ENCODE measurements around the gene CASP14.
"Not testable (repeated sequence)": the region's sequence is repeated elsewhere in the genome, so short reads cannot be mapped to it uniquely, and the experiment has no call there.

The CASP14 gene

GRCh38 chr19:15072930-15073647 lies 23.8 kb downstream of the CASP14 start:
- FAIRE-seq = no peak

GRCh38 chr19:15074371-15074770 lies 25.1 kb downstream of the CASP14 start:
- FAIRE-seq = no peak

GRCh38 chr19:15075806-15076205 lies 26.5 kb downstream of the CASP14 start:
- no peak for FAIRE-seq

- not testable (repeated sequence) for FAIRE-seq
These were observed 30.7 kb downstream of the CASP14 start for GRCh38 chr19:15080002-15080401.

- no peak for FAIRE-seq
These were observed 32.6 kb downstream of the CASP14 start, which contains the start of gene OR1I1 for GRCh38 chr19:15081911-15082310. OR1I1 (plus strand) TSS chr19:15082211; CDS start chr19:15087066, 4,855 bp downstream.

GRCh38 chr19:15087182-15087581 lies 37.9 kb downstream of the CASP14 start:
- no peak for FAIRE-seq

GRCh38 chr19:15091918-15092753 lies 42.9 kb downstream of the CASP14 start:
- peak; percentile 62 for FAIRE-seq

GRCh38 chr19:15093001-15093400 lies 43.7 kb downstream of the CASP14 start:
- FAIRE-seq = no peak

GRCh38 chr19:15096223-15096622 lies 46.9 kb downstream of the CASP14 start:
- FAIRE-seq = no peak

- FAIRE-seq = not testable (repeated sequence)
These were observed 48.7 kb downstream of the CASP14 start for GRCh38 chr19:15097980-15098379.

GRCh38 chr19:15098460-15098859 lies 49.2 kb downstream of the CASP14 start:
- no peak for FAIRE-seq

- FAIRE-seq = no peak
These were observed 49.8 kb downstream of the CASP14 start for GRCh38 chr19:15099017-15099582.

- no peak for FAIRE-seq
These were observed 52.3 kb downstream of the CASP14 start for GRCh38 chr19:15101479-15102082.

GRCh38 chr19:15104003-15104402 lies 54.7 kb downstream of the CASP14 start:
- no peak for FAIRE-seq

GRCh38 chr19:15104411-15104810 lies 55.1 kb downstream of the CASP14 start:
- no peak for FAIRE-seq

- no peak for FAIRE-seq
These were observed 55.8 kb downstream of the CASP14 start for GRCh38 chr19:15105044-15105443.

GRCh38 chr19:15107061-15108010 lies 58.1 kb downstream of the CASP14 start, which contains the start of gene SYDE1:
SYDE1 (plus strand) TSS chr19:15107401; CDS start chr19:15107434, 33 bp downstream.
- no peak for FAIRE-seq
